Natural killer cell (primary cell): ENCODE measurements around the gene KRT82. TPM values are rescaled to one million over a fixed set of nuclear protein-coding genes. Genes with fewer than 3 reads are reported as not detected.

Experiments
- ATAC-seq, 3 donors: fragments of 150-1000 bp in 2 of 3; fragments of 200-7000 bp in 1 of 3; cut with Tn5 transposase; 1 replicate in 1 of 3; 2 replicates in 2 of 3; pipeline ENCODE4 v1.10.0; 2021; ENCODE audit warnings: mild to moderate bottlenecking in 2 of 3, moderate library complexity in 2 of 3
- DNase-seq, 2 donors: peaks; one replicate each; pipeline versions ENCODE4 v3.0.0 to v3.0.0-alpha.2; 2013 to 2021; ENCODE audit warnings: mixed read lengths in 1 of 2
- H3K27ac ChIP-seq: one replicate; pipeline ENCODE4 v1.5.1; 2013; ENCODE audit warnings: mild to moderate bottlenecking, low read length
- H3K27me3 ChIP-seq: one replicate; pipeline ENCODE4 v1.6.1; 2013; ENCODE audit warnings: low read length; ENCODE audit not compliant: control insufficient read depth, insufficient read depth
- H3K36me3 ChIP-seq: one replicate; pipeline ENCODE4 v1.6.1; 2013; ENCODE audit warnings: low read length; ENCODE audit not compliant: control insufficient read depth, insufficient read depth
- H3K4me1 ChIP-seq: one replicate; pipeline ENCODE4 v1.6.1; 2013; ENCODE audit warnings: low read length; ENCODE audit not compliant: control insufficient read depth, insufficient read depth
- H3K4me3 ChIP-seq: one replicate; pipeline ENCODE4 v1.5.1; 2013; ENCODE audit warnings: low read length
- H3K9me3 ChIP-seq: one replicate; pipeline ENCODE4 v1.6.1; 2013; ENCODE audit warnings: low read length; ENCODE audit not compliant: control insufficient read depth, insufficient read depth
- H3K27ac Mint-ChIP-seq, 2 donors: one replicate each; pipeline ENCODE4 v1.8.0; 2022; ENCODE audit warnings: mild to moderate bottlenecking in 2 of 2, mixed read lengths in 2 of 2, moderate library complexity in 1 of 2
- H3K27me3 Mint-ChIP-seq, 2 donors: one replicate each; pipeline ENCODE4 v1.8.0; 2022; ENCODE audit warnings: low read depth in 2 of 2, mixed read lengths in 2 of 2
- H3K36me3 Mint-ChIP-seq: one replicate; pipeline ENCODE4 v1.8.0; 2022; ENCODE audit warnings: mixed read lengths
- H3K4me1 Mint-ChIP-seq, 2 donors: one replicate each; pipeline ENCODE4 v1.8.0; 2022; ENCODE audit warnings: mixed read lengths in 2 of 2
- H3K4me3 Mint-ChIP-seq: one replicate; pipeline ENCODE4 v1.8.0; 2022; ENCODE audit warnings: mild to moderate bottlenecking, moderate library complexity, mixed read lengths
- H3K9me3 Mint-ChIP-seq, 2 donors: one replicate each; pipeline ENCODE4 v1.8.0; 2022; ENCODE audit warnings: mixed read lengths in 2 of 2
- WGBS: methylation state at CpG from one replicate; pipeline ENCODE4 v1.1.7; 2013; ENCODE audit warnings: missing lambda C conversion rate; ENCODE audit not compliant: insufficient coverage; 5-methylcytosine and 5-hydroxymethylcytosine counted together
- intact Hi-C: fragments of 100-400 bp; cut with micrococcal nuclease; formaldehyde crosslinking; loops from one replicate; pipeline ENCODE4 v1.14.2; 2022
- total RNA-seq, 4 donors: library from RNA; stranded (reverse); fragments of 120-200 nt in 1 of 4; gene quantifications; one replicate each; pipeline versions ENCODE4 v1.2.3 to v1.2.4, GENCODE V29; 2013 to 2022
- TF ChIP-seq, protein P1 (sequence below): fragments of 200-600 bp; IDR thresholded peaks from one replicate; pipeline ENCODE4 v1.8.0; 2022; ENCODE audit warnings: antibody characterized with exemption

Gene KRT82
- total RNA-seq, 3 donors from 2014 or later (not counting 1 experiment from before 2014, with no cell fraction given) = not detected

DNA sequence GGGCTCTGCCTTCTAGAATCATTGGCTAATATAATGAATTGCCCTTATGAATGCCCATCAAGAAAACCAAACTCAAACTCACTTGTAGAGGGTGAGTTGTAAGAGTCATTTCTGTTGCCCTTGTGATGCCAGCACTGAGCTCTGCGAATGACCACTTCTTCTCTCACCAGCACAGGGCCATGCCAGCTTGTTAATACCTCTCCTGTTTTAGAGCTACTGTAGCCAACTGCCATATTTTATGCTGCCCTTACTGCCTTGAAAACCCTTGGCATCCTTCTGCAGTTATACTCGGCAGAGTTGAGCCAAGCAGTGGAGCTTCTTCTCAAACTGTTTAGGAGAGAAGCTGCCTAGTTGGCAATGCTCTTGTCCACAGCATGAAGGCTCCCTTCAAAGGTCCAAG lies 19.9 kb upstream of the KRT82 start:
- no peak for DNase-seq
- intact Hi-C loops = no loop called here
- Mint-ChIP-seq H3K36me3 (no peaks in the 10 kb centered on the region), H3K27ac (no peak overlapping the region), H3K27me3 (peaks cover 26 to 37% of the 10 kb centered on the region in 2 donors), H3K9me3 (no peaks in the 10 kb centered on the region), H3K4me3 (no peak overlapping the region), H3K4me1 (no peaks in the 10 kb centered on the region)
- Histone ChIP-seq H3K9me3 (no peaks in the 10 kb centered on the region), H3K27ac (no peak overlapping the region), H3K27me3 (no peaks in the 10 kb centered on the region), H3K4me1 (no peaks in the 10 kb centered on the region), H3K4me3 (no peak overlapping the region), H3K36me3 (no peaks in the 10 kb centered on the region)
- WGBS = 91% methylated on average over 2 of the region's 2 CpGs
- TF ChIP-seq, protein P1, sequence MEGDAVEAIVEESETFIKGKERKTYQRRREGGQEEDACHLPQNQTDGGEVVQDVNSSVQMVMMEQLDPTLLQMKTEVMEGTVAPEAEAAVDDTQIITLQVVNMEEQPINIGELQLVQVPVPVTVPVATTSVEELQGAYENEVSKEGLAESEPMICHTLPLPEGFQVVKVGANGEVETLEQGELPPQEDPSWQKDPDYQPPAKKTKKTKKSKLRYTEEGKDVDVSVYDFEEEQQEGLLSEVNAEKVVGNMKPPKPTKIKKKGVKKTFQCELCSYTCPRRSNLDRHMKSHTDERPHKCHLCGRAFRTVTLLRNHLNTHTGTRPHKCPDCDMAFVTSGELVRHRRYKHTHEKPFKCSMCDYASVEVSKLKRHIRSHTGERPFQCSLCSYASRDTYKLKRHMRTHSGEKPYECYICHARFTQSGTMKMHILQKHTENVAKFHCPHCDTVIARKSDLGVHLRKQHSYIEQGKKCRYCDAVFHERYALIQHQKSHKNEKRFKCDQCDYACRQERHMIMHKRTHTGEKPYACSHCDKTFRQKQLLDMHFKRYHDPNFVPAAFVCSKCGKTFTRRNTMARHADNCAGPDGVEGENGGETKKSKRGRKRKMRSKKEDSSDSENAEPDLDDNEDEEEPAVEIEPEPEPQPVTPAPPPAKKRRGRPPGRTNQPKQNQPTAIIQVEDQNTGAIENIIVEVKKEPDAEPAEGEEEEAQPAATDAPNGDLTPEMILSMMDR = no peak
- ATAC-seq = no peak

DNA sequence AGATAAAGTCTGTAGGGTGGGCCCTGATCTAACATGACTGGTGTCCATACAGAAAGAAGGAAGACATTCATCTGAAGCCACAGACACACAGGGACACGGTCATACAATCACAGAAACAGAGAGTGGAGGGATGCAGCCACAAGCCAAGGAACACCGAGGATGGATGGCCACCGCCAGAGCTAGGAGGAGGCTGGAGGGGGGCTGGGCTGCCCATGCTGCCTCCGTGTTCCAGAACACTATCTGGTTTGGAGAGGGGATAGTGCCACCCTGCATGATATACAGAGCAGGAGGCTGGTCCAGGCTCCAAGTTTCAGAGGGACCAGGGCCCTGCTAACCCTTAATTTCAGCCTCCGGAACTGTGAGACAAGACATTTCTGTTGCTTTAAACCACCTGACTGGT lies 19.3 kb upstream of the KRT82 start:
- Mint-ChIP-seq H3K27ac (no peak overlapping the region), H3K4me3 (no peak overlapping the region), H3K27me3 (peaks cover 26 to 31% of the 10 kb centered on the region in 2 donors), H3K9me3 (no peaks in the 10 kb centered on the region), H3K36me3 (no peaks in the 10 kb centered on the region), H3K4me1 (peaks cover 0 to under 1% of the 10 kb centered on the region in 2 donors)
- H3K36me3 ChIP-seq = no peaks in the 10 kb centered on the region
- DNase-seq = no peak
- H3K9me3 ChIP-seq = no peaks in the 10 kb centered on the region
- intact Hi-C loops = no loop called here
- no peaks in the 10 kb centered on the region for H3K4me1 ChIP-seq
- TF ChIP-seq, protein P1 = no peak
- WGBS = 87% methylated on average over 5 of the region's 5 CpGs
- no peak for ATAC-seq
- no peaks in the 10 kb centered on the region for H3K27me3 ChIP-seq
- no peak overlapping the region for H3K4me3 ChIP-seq
- H3K27ac ChIP-seq = no peak overlapping the region

DNA sequence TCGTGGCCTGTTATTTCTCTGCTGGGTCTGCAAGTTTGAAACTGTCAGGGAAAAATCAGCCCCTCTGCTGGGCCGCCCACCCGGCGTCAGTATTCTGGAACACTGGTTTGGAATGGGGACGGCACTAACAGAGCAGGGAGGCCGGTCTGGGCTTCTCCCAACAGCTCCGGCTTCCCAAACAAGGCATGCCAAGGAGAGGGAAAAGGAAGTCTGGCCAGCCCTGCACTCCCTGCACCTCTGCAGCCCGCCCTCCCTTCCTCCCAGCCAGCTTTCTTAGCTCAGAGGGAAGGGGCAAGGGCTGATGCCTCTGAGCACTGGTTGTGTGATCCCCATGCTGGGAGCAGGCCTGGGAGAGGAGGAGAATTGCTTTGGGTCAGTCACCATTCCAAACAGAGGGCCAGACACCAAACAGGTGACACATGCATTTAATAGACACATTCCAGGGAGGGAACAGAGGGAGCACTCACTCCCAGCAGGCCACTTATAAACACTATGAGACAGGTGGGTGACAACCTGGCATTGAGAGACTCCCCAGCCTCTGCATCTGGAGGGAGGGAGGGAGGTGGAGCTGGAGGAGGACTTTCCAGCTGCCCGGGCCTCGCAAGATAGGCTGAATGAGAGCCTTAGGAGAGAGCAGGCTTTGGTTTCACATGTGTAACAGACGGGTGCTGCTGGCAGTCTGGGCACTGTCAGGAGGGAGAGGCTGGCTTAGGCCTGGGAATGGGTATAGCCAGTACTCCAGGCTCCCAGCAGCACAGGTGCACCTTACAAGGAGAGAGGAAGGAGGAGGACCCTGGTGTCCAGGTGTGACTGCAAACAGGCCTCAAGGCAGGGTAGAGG lies 17.7 kb upstream of the KRT82 start:
- WGBS = 77% methylated on average over 10 of the region's 11 CpGs
- no peaks in the 10 kb centered on the region for H3K9me3 ChIP-seq
- no peak overlapping the region for H3K4me3 Mint-ChIP-seq
- no peaks in the 10 kb centered on the region for H3K4me1 ChIP-seq
- no peak overlapping the region for H3K27ac ChIP-seq
- no peaks in the 10 kb centered on the region for H3K27me3 ChIP-seq
- intact Hi-C loops = no loop called here
- peaks cover 19 to 26% of the 10 kb centered on the region in 2 donors for H3K27me3 Mint-ChIP-seq
- no peak overlapping the region for H3K27ac Mint-ChIP-seq
- no peak overlapping the region for H3K4me3 ChIP-seq
- no peak for DNase-seq
- H3K4me1 Mint-ChIP-seq = peaks cover 10 to 12% of the 10 kb centered on the region in 2 donors
- no peaks in the 10 kb centered on the region for H3K9me3 Mint-ChIP-seq
- TF ChIP-seq, protein P1 = no peak
- no peaks in the 10 kb centered on the region for H3K36me3 ChIP-seq
- ATAC-seq = no peak
- no peaks in the 10 kb centered on the region for H3K36me3 Mint-ChIP-seq
